ENCODE results near the gene IRS1. TPM values are rescaled to one million over a fixed set of nuclear protein-coding genes. Genes with fewer than 3 reads are reported as not detected.

IRS1 gene
- total RNA-seq, 1 experiment from 2014 or later: 15.0 TPM

DNA sequence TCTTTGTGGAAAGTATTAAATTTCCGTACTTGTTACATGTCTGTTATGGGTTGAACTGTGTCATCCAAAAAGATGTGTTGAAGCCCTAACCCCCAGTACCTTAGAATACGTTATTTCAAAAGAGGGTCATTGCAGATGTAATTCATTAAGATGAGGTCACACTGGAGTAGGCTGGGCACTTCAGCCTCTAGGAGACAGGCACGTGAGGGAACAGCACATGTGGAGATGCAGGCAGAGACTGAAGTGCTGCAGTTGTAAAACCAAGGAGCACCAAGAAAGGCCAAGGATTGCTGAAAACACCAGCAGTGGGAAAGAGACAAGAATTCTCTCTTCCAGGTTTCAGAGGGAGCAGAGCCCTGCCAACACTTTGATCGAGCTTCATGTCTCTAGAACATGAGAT lies 31.6 kb upstream of the IRS1 start:
- no peak for DNase-seq
- no CpG with 5 or more reads among the region's 4 CpGs for WGBS (ENCODE audit: extremely low coverage, insufficient read length, low lambda C conversion rate)
- no peak overlapping the region for H2BK120ac ChIP-seq (ENCODE audit: low read depth, low read length, poor library complexity, severe bottlenecking)

More for the DNA sequence above, 31.6 kb upstream of the IRS1 start:
- Mint-ChIP-seq H3K9me3 (no peaks in the 10 kb centered on the region; a peak in 1 of 5 replicates), H3K27ac (peak overlapping the region in 1 of 3 experiments; percentile 71; a peak in 1 of 7 replicates), H3K4me1 (no peaks in the 10 kb centered on the region), H3K36me3 (ENCODE audit: insufficient read depth in 1 of 3, low read depth in 3 of 3) (no peaks in the 10 kb centered on the region), H3K27me3 (ENCODE audit: low read depth) (peaks cover 13% of the 10 kb centered on the region), H3K4me3 (no peak overlapping the region)
- no peak overlapping the region for H3T11ph ChIP-seq (ENCODE audit: low read length)
- H4K91ac ChIP-seq (ENCODE audit: insufficient read length, low read depth, low read length): no peak overlapping the region
- no peak overlapping the region for H4K8ac ChIP-seq (replicated peaks; ENCODE audit: insufficient read length, low read depth, low read length)
- no peak overlapping the region for H3K14ac ChIP-seq (ENCODE audit: insufficient read depth, low read length)
- H4K5ac ChIP-seq (ENCODE audit: insufficient read length, low read depth, low read length): no peak overlapping the region
- no peak overlapping the region for H3K18ac ChIP-seq (ENCODE audit: insufficient read length, low read depth, low read length)
- no peak overlapping the region for H2BK20ac ChIP-seq (ENCODE audit: low read depth, low read length, poor library complexity, severe bottlenecking)
- no peaks in the 10 kb centered on the region for H3K4me1 ChIP-seq (ENCODE audit: insufficient read depth, low read length)
- H2BK5ac ChIP-seq (ENCODE audit: insufficient read length, low read length): no peak overlapping the region
- H3K9me3 ChIP-seq (ENCODE audit: control insufficient read depth, low read depth, low read length): no peaks in the 10 kb centered on the region
- no peak overlapping the region for H2AK5ac ChIP-seq (ENCODE audit: insufficient read length, low read length)
- no peaks in the 10 kb centered on the region for H3K79me1 ChIP-seq (ENCODE audit: insufficient read depth, low read depth, low read length, poor library complexity, severe bottlenecking)
- H3K23ac ChIP-seq (ENCODE audit: insufficient read length, low read depth, low read length): no peak overlapping the region
- H3K4me2 ChIP-seq (ENCODE audit: insufficient read depth, insufficient read length, low read length): no peak overlapping the region
- TF ChIP-seq, protein P1, sequence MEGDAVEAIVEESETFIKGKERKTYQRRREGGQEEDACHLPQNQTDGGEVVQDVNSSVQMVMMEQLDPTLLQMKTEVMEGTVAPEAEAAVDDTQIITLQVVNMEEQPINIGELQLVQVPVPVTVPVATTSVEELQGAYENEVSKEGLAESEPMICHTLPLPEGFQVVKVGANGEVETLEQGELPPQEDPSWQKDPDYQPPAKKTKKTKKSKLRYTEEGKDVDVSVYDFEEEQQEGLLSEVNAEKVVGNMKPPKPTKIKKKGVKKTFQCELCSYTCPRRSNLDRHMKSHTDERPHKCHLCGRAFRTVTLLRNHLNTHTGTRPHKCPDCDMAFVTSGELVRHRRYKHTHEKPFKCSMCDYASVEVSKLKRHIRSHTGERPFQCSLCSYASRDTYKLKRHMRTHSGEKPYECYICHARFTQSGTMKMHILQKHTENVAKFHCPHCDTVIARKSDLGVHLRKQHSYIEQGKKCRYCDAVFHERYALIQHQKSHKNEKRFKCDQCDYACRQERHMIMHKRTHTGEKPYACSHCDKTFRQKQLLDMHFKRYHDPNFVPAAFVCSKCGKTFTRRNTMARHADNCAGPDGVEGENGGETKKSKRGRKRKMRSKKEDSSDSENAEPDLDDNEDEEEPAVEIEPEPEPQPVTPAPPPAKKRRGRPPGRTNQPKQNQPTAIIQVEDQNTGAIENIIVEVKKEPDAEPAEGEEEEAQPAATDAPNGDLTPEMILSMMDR (conservative IDR thresholded peaks at IDR 0.05): no peak
- no peak overlapping the region for H2BK15ac ChIP-seq (ENCODE audit: low read depth, low read length)
- no peak overlapping the region for H2BK12ac ChIP-seq (ENCODE audit: insufficient read length, low read depth, low read length)
- H4K20me1 ChIP-seq (ENCODE audit: control insufficient read depth, insufficient read depth, insufficient read length): no peaks in the 10 kb centered on the region
- H3K56ac ChIP-seq (ENCODE audit: insufficient read length, low read depth, low read length): no peak overlapping the region
- no peak overlapping the region for H2AFZ ChIP-seq (ENCODE audit: low read length)
- H3K27me3 ChIP-seq (ENCODE audit: insufficient read depth, low read length): no peaks in the 10 kb centered on the region
- H3K4ac ChIP-seq (ENCODE audit: low read depth, low read length): no peak overlapping the region
- no peaks in the 10 kb centered on the region for H3K79me2 ChIP-seq (ENCODE audit: insufficient read depth, low read length)
- H3K23me2 ChIP-seq (ENCODE audit: insufficient read length, low read depth, low read length, poor library complexity, severe bottlenecking): peaks cover 7% of the 10 kb centered on the region
- no peak overlapping the region for H3K27ac ChIP-seq (ENCODE audit: insufficient read length, low read depth, low read length)
- no peak overlapping the region for H3K9ac ChIP-seq (ENCODE audit: extremely low read depth, insufficient read length, low read length)

All from H9 (cell line).